SU-DHL-6 (cell line): ENCODE results near the gene SNRPB2.

ENCODE experiments used
- CTCF ChIP-seq: fragments of 200-600 bp; sonication (generic); IDR thresholded peaks from one replicate; pipeline ENCODE4 v1.5.1; 2017; ENCODE audit warnings: antibody characterized with exemption, mild to moderate bottlenecking, low read length, moderate library complexity; ENCODE audit not compliant: insufficient read depth, poor library complexity, severe bottlenecking
- EZH2phosphoT487 ChIP-seq: fragments of 200-600 bp; sonication (generic), shearing (Covaris generic); conservative IDR thresholded peaks from 2 replicates; pipeline ENCODE4 v1.6.1; 2018; ENCODE audit warnings: mild to moderate bottlenecking, antibody characterized with exemption, low read length, moderate library complexity, mixed read lengths

GRCh38 chr20:16701296-16701695 lies 28.5 kb upstream of the SNRPB2 start:
- TF ChIP-seq CTCF (no peak), EZH2phosphoT487 (no peak)
